ENCODE measurements around the gene NADSYN1.

DNA sequence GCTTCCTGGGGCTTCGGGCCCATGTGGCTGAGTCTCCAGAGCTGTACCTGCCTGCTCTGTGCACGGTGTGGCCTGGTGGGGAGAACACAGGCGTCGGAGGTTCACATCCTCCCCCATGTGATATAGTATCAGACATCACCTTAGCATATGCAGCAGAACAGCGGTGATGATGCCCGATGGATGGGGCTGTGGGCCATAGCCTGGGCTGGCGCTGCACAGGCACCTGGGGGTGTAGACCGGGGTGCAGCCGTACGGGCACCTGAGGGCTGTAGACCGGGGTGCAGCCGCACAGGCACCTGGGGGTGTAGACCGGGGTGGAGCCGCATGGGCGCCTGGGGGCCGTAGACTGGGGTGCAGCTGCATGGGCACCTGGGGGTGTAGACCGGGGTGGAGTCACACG is 29.2 kb downstream of the NADSYN1 start:
- no peak for TF ChIP-seq SP1 (CRISPR knock-in tag; conservative IDR thresholded peaks at IDR 0.05)
- TF ChIP-seq, protein P1, sequence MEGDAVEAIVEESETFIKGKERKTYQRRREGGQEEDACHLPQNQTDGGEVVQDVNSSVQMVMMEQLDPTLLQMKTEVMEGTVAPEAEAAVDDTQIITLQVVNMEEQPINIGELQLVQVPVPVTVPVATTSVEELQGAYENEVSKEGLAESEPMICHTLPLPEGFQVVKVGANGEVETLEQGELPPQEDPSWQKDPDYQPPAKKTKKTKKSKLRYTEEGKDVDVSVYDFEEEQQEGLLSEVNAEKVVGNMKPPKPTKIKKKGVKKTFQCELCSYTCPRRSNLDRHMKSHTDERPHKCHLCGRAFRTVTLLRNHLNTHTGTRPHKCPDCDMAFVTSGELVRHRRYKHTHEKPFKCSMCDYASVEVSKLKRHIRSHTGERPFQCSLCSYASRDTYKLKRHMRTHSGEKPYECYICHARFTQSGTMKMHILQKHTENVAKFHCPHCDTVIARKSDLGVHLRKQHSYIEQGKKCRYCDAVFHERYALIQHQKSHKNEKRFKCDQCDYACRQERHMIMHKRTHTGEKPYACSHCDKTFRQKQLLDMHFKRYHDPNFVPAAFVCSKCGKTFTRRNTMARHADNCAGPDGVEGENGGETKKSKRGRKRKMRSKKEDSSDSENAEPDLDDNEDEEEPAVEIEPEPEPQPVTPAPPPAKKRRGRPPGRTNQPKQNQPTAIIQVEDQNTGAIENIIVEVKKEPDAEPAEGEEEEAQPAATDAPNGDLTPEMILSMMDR (IDR thresholded peaks at IDR 0.05) = no peak
- no peak for TF ChIP-seq ZBTB43 (CRISPR knock-in tag; IDR thresholded peaks at IDR 0.05)
- TF ChIP-seq MAX (CRISPR knock-in tag; IDR thresholded peaks at IDR 0.05) = no peak
- TF ChIP-seq ATF3 (CRISPR knock-in tag; conservative IDR thresholded peaks at IDR 0.05) = no peak
- TF ChIP-seq MXD4 (CRISPR knock-in tag; IDR thresholded peaks at IDR 0.05; ENCODE audit: borderline replicate concordance) = no peak
- TF ChIP-seq ZNF232 (CRISPR knock-in tag; IDR thresholded peaks at IDR 0.05) = no peak
- no peak for TF ChIP-seq NR3C1 (CRISPR knock-in tag; conservative IDR thresholded peaks at IDR 0.05; ENCODE audit: low read depth)
- TF ChIP-seq MLX (CRISPR knock-in tag; IDR thresholded peaks at IDR 0.05) = no peak
- TF ChIP-seq CREM (CRISPR knock-in tag; IDR thresholded peaks at IDR 0.05) = no peak

Data from WTC11 (cell line).